NCI-H2196 treated with DMSO at 0.1 percent for 48 hours (cell line): ENCODE measurements around the gene SHANK3.

Experiments used
- DNase-seq: peaks from one replicate; lab custom pipeline; 2025; ENCODE audit not compliant: unreplicated experiment; lab: John Stamatoyannopoulos, UW

SHANK3 gene

GRCh38 chr22:50677493-50678217 lies 5.0 kb downstream of the SHANK3 start:
- DNase-seq: no peak

- no peak for DNase-seq
Observed at GRCh38 chr22:50678218-50678650, 5.6 kb downstream of the SHANK3 start.

GRCh38 chr22:50678651-50679521 lies 6.3 kb downstream of the SHANK3 start:
- DNase-seq: no peak

GRCh38 chr22:50683086-50683993 lies 10.7 kb downstream of the SHANK3 start:
- no peak for DNase-seq

- no peak for DNase-seq
Observed at GRCh38 chr22:50683994-50684371, 11.4 kb downstream of the SHANK3 start.

GRCh38 chr22:50684501-50684900 lies 11.9 kb downstream of the SHANK3 start:
- DNase-seq: no peak

- no peak for DNase-seq
Observed at GRCh38 chr22:50684986-50685385, 12.4 kb downstream of the SHANK3 start.

GRCh38 chr22:50686794-50687193 lies 14.2 kb downstream of the SHANK3 start:
- DNase-seq: no peak

GRCh38 chr22:50687829-50688228 lies 15.2 kb downstream of the SHANK3 start:
- DNase-seq: no peak

GRCh38 chr22:50688448-50688847 lies 15.8 kb downstream of the SHANK3 start:
- no peak for DNase-seq

- no peak for DNase-seq
Observed at GRCh38 chr22:50691521-50691920, 18.9 kb downstream of the SHANK3 start.

GRCh38 chr22:50693462-50693861 lies 20.8 kb downstream of the SHANK3 start:
- no peak for DNase-seq

- no peak for DNase-seq
Observed at GRCh38 chr22:50694099-50694605, 21.5 kb downstream of the SHANK3 start.

GRCh38 chr22:50694766-50695420 lies 22.3 kb downstream of the SHANK3 start:
- no peak for DNase-seq

GRCh38 chr22:50695421-50696250 lies 23.0 kb downstream of the SHANK3 start:
- DNase-seq: peak; percentile 18

GRCh38 chr22:50696251-50696798 lies 23.7 kb downstream of the SHANK3 start:
- no peak for DNase-seq

- DNase-seq: no peak
Observed at GRCh38 chr22:50696799-50697561, 24.4 kb downstream of the SHANK3 start.

GRCh38 chr22:50697667-50698506 lies 25.3 kb downstream of the SHANK3 start:
- no peak for DNase-seq
